Measurements from ENCODE around the gene MRPL45. TPM values are rescaled to one million over a fixed set of nuclear protein-coding genes. Genes with fewer than 3 reads are reported as not detected.

The MRPL45 gene
- total RNA-seq (2022; extraction: Qiagen RNA extraction; ENCODE audit: low read depth) = 65.1 to 67.7 TPM (median 67.2 TPM) in 5 replicates

DNA sequence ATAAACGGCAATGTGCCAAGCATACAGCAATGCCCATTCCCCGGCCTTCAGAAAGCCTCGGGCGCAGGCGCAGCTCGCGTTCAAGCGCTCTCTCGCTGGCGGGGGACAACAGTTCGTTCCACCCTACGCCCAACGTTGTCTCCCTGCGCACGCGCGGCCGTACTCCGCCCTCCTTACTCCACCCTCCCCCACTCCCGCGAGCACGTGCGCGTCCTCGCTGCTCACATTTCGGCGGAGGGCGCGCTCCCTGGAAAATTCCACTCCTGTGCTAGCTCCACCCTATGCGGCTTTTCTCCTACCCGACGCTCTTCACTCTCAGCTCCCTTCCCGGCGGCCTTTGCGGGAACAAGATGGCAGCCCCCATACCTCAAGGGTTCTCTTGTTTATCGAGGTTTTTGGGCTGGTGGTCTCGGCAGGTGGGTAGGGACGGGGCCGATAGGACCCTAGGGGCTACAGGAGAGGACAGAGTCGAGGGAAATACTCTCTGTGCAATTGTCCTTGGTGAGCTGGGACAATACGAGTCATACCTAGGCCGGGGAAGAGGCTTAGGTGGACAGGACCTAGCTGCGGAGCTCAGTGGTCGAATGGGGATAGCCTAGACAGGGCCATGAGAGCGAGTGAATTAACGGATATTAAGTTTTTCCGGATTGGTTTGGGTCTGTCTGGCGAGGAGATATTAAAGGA lies at the start of gene MRPL45:
MRPL45 (plus strand) TSS at position 335 of the 684 bp plus-strand sequence; CDS start at position 351, 16 bp downstream.

GRCh38 chr17:38343608-38344419 lies 46.8 kb downstream of the MRPL45 start, which contains the start of gene GPR179:
Gene GPR179 (minus strand): TSS chr17:38343956. CDS start chr17:38343789, 167 bp downstream.

DNA sequence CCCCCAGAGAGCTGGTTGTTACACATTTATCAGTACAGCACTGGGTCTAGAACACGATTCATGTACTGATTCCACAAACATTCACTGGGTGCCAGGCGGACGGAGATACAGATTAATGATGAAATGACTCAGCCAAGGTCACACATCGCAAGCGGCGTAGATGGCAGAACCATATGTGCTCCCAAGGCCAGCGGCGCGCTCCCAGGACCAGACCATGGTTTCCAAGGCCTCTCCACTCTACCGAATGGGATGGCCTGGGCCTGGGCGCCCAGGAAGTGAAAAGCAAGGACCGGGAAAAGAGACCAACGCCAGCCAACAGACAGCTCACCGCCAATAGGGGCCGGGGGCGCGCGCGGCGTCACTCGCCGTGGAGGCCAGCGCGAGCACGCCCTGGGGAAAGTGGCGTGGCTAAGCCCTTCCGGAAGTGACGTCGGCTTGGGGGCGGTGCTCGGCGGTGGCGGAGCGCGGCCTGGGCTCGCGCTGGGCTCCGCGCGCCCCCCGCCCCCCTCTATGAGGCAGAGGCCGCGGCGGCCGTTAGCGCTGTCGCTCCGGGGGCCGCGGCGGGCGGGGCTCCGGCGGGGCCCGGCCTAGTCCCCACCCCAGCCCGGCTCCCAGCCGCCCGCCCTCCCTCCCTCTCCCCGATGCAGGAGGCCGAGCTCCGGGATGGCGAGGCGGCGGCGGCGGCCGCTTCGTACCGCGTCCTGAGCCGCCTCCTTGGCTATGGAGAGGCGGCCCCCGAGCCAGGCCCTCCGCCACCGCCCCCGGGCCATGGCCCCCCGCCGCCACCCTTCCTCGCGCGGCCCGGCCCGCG lies 54.6 kb downstream of the MRPL45 start, which contains the start of gene SOCS7:
SOCS7 (plus strand) TSS at position 433 of the 811 bp plus-strand sequence; CDS start at position 642, 209 bp downstream.

Other genes starting within 250 kb of the MRPL45 start
- gene TBC1D3C, start 228.5 kb upstream of the MRPL45 start, total RNA-seq (2022; extraction: Qiagen RNA extraction; ENCODE audit: low read depth) = not detected in 5 replicates
- gene TBC1D3E, start 169.2 kb upstream of the MRPL45 start, total RNA-seq (2022; extraction: Qiagen RNA extraction; ENCODE audit: low read depth) = not detected in 5 replicates
- gene TBC1D3, start 104.6 kb upstream of the MRPL45 start, total RNA-seq (2022; extraction: Qiagen RNA extraction; ENCODE audit: low read depth) = not detected in 5 replicates
- gene GPR179, start 46.8 kb downstream of the MRPL45 start, total RNA-seq (2022; extraction: Qiagen RNA extraction; ENCODE audit: low read depth) = 0.03 to 0.08 TPM (median 0.04 TPM) in 4 of 5 replicates, not detected in the other
- 12.1 to 17.4 TPM (median 16.1 TPM) in 5 replicates for gene SOCS7, start 54.7 kb downstream of the MRPL45 start, total RNA-seq (2022; extraction: Qiagen RNA extraction; ENCODE audit: low read depth)
- gene ARHGAP23, start 131.3 kb downstream of the MRPL45 start, total RNA-seq (2022; extraction: Qiagen RNA extraction; ENCODE audit: low read depth) = 36.2 to 48.8 TPM (median 45.9 TPM) in 5 replicates